ENCODE results near the gene RPS6KA4. TPM values are rescaled to one million over a fixed set of nuclear protein-coding genes. Genes with fewer than 3 reads are reported as not detected.

The RPS6KA4 gene
- total RNA-seq, 2 experiments from 2014 or later, result 13.4 to 16.7 TPM

DNA sequence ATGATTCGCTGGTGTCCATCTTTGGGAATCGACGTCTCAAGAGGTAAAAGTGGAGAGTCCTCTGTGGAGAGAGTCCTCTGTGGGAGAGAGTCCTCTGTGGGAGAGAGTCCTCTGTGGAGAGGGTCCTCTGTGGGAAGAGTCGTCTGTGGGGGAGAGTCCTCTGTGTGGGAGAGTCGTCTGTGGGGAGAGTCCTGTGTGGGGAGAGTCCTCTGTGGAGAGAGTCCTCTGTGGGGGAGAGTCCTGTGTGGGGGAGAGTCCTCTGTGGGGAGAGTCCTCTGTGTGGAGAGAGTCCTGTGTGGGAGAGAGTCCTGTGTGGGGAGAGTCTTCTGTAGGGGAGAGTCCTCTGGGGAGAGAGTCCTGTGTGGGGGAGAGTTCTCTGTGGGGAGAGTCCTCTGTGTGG lies 37.9 kb upstream of the RPS6KA4 start:
- POLR2A ChIA-PET, result no interaction called here
- peaks cover 17% of the 10 kb centered on the region; the same call in 1 of the 2 replicates for H3K79me2 ChIP-seq (ENCODE audit: insufficient read depth, low read depth, low read length)
- DNase-seq (ENCODE audit: low spot score), result no peak
- intact Hi-C loops (cut with micrococcal nuclease; ENCODE audit: unreplicated experiment), result no loop called here
- no peak overlapping the region for H3K27ac ChIP-seq (ENCODE audit: low read depth, low read length, poor library complexity, severe bottlenecking)
- peaks cover 18% of the 10 kb centered on the region for H3K4me1 ChIP-seq (ENCODE audit: insufficient read depth, low read length, poor library complexity, severe bottlenecking)
- CTCF ChIA-PET (ENCODE audit: unreplicated experiment), result no interaction called here
- TF ChIP-seq EZH2phosphoT487 (IDR thresholded peaks at IDR 0.05; ENCODE audit: borderline replicate concordance, low read depth, low read length), result no peak
- TF ChIP-seq, protein P1, sequence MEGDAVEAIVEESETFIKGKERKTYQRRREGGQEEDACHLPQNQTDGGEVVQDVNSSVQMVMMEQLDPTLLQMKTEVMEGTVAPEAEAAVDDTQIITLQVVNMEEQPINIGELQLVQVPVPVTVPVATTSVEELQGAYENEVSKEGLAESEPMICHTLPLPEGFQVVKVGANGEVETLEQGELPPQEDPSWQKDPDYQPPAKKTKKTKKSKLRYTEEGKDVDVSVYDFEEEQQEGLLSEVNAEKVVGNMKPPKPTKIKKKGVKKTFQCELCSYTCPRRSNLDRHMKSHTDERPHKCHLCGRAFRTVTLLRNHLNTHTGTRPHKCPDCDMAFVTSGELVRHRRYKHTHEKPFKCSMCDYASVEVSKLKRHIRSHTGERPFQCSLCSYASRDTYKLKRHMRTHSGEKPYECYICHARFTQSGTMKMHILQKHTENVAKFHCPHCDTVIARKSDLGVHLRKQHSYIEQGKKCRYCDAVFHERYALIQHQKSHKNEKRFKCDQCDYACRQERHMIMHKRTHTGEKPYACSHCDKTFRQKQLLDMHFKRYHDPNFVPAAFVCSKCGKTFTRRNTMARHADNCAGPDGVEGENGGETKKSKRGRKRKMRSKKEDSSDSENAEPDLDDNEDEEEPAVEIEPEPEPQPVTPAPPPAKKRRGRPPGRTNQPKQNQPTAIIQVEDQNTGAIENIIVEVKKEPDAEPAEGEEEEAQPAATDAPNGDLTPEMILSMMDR (conservative IDR thresholded peaks at IDR 0.05; ENCODE audit: low read length), result no peak
- H4K20me1 ChIP-seq (ENCODE audit: insufficient read depth, low read length), result no peaks in the 10 kb centered on the region
- no peak overlapping the region for H3K4me3 ChIP-seq (ENCODE audit: low read depth, low read length, poor library complexity, severe bottlenecking)
- H3K9me3 ChIP-seq (ENCODE audit: low read length), result no peaks in the 10 kb centered on the region
- H3K4me2 ChIP-seq (ENCODE audit: low read length), result no peak overlapping the region
- H2AFZ ChIP-seq (ENCODE audit: low read length), result no peak overlapping the region
- BruUV-seq (replicated peaks), result no TSS peak
- peaks cover 49% of the 10 kb centered on the region for H3K36me3 ChIP-seq (ENCODE audit: insufficient read depth, low read length)
- H3K9me2 ChIP-seq (ENCODE audit: insufficient read depth, low read length), result no peaks in the 10 kb centered on the region

- Histone ChIP-seq H3K9me3 (ENCODE audit: low read length) (no peaks in the 10 kb centered on the region), H3K9me2 (ENCODE audit: insufficient read depth, low read length) (no peaks in the 10 kb centered on the region), H3K27ac (ENCODE audit: low read depth, low read length, poor library complexity, severe bottlenecking) (no peak overlapping the region), H4K20me1 (ENCODE audit: insufficient read depth, low read length) (no peaks in the 10 kb centered on the region), H3K36me3 (ENCODE audit: insufficient read depth, low read length) (peaks cover 44% of the 10 kb centered on the region; the same call in 1 of the 2 replicates), H3K4me3 (ENCODE audit: low read depth, low read length, poor library complexity, severe bottlenecking) (no peak overlapping the region), H3K4me2 (ENCODE audit: low read length) (no peak overlapping the region), H2AFZ (ENCODE audit: low read length) (no peak overlapping the region), H3K79me2 (ENCODE audit: insufficient read depth, low read depth, low read length) (peaks cover 17% of the 10 kb centered on the region; the same call in 1 of the 2 replicates), H3K4me1 (ENCODE audit: insufficient read depth, low read length, poor library complexity, severe bottlenecking) (peaks cover 13% of the 10 kb centered on the region)
- DNase-seq (ENCODE audit: low spot score), result no peak
- CTCF ChIA-PET (ENCODE audit: unreplicated experiment), result no interaction called here
- no TSS peak for BruUV-seq (replicated peaks)
- POLR2A ChIA-PET, result interaction anchor here (0.6 kb wide), 1 partner anchor 21 kb away, joined by 5 read pairs; no protein-coding TSS in a partner anchor
- intact Hi-C loops (cut with micrococcal nuclease; ENCODE audit: unreplicated experiment), result no loop called here
- TF ChIP-seq EZH2phosphoT487 (IDR thresholded peaks at IDR 0.05; ENCODE audit: borderline replicate concordance, low read depth, low read length), result no peak
- TF ChIP-seq, protein P1 (conservative IDR thresholded peaks at IDR 0.05; ENCODE audit: low read length), result no peak
Observed at GRCh38 chr11:64321533-64321932, 37.4 kb upstream of the RPS6KA4 start.

GRCh38 chr11:64322925-64323260 lies 36.1 kb upstream of the RPS6KA4 start:
- no peak overlapping the region for H3K4me3 ChIP-seq (ENCODE audit: low read depth, low read length, poor library complexity, severe bottlenecking)
- H3K4me1 ChIP-seq (ENCODE audit: insufficient read depth, low read length, poor library complexity, severe bottlenecking), result peaks cover 12% of the 10 kb centered on the region
- CTCF ChIA-PET (ENCODE audit: unreplicated experiment), result interaction anchor here (0.6 kb wide), 1 partner anchor 32 kb away, joined by 6 read pairs; no protein-coding TSS in a partner anchor
- DNase-seq (ENCODE audit: low spot score), result no peak
- no peaks in the 10 kb centered on the region for H4K20me1 ChIP-seq (ENCODE audit: insufficient read depth, low read length)
- intact Hi-C loops (cut with micrococcal nuclease; ENCODE audit: unreplicated experiment), result no loop called here
- no TSS peak for BruUV-seq (replicated peaks)
- POLR2A ChIA-PET, result no interaction called here
- no peaks in the 10 kb centered on the region for H3K9me2 ChIP-seq (ENCODE audit: insufficient read depth, low read length)
- no peak overlapping the region for H3K27ac ChIP-seq (ENCODE audit: low read depth, low read length, poor library complexity, severe bottlenecking)
- no peak for TF ChIP-seq EZH2phosphoT487 (IDR thresholded peaks at IDR 0.05; ENCODE audit: borderline replicate concordance, low read depth, low read length)
- TF ChIP-seq, protein P1 (conservative IDR thresholded peaks at IDR 0.05; ENCODE audit: low read length), result no peak
- no peak overlapping the region for H2AFZ ChIP-seq (ENCODE audit: low read length)
- no peaks in the 10 kb centered on the region for H3K9me3 ChIP-seq (ENCODE audit: low read length)
- peaks cover 17% of the 10 kb centered on the region; the same call in 1 of the 2 replicates for H3K79me2 ChIP-seq (ENCODE audit: insufficient read depth, low read depth, low read length)
- H3K36me3 ChIP-seq (ENCODE audit: insufficient read depth, low read length), result peaks cover 37% of the 10 kb centered on the region; the same call in 1 of the 2 replicates
- H3K4me2 ChIP-seq (ENCODE audit: low read length), result no peak overlapping the region

Measured in OCI-LY7 (cell line).